ENCODE results near the gene SKAP1. TPM values are rescaled to one million over a fixed set of nuclear protein-coding genes. Genes with fewer than 3 reads are reported as not detected.

SKAP1 gene
- total RNA-seq, 4 donors from 2014 or later = 1.1 to 1.7 (median 1.2) TPM

DNA sequence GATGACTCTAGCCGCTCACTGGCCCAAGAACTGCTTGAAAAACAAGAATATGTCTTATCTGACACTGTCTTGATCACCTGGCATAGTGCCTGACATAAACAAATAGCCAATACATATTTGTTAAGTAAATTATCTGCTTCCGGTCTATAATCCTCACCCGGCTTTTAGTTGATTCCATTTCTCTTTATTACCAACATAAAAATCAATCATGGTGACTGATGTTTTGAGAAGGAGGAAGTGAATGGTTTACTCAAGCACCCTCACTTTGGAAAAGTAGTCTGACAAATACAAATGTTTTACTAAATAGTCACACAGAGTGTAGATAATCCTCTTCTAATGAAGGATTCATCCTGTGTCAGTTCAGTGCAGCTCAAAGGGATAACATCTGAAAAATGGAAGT lies 47.0 kb downstream of the SKAP1 start:
- no peaks in the 10 kb centered on the region for H3K4me1 ChIP-seq
- peaks cover 0 to 80% (median 5%) of the 10 kb centered on the region in 4 donors for H3K27me3 ChIP-seq
- H3K27ac ChIP-seq (replicated peaks in 1 of 4) = no peak overlapping the region
- WGBS = 62% methylated on average over 3 of the region's 3 CpGs
- DNase-seq (ENCODE audit: extremely low spot score) = no peak
- no peaks in the 10 kb centered on the region for H3K9me3 ChIP-seq
- intact Hi-C loops (cut with DNase I) = no loop called here
- H3K36me3 ChIP-seq = no peaks in the 10 kb centered on the region
- no peak overlapping the region for H3K4me3 ChIP-seq
- TF ChIP-seq POLR2AphosphoS5 (IDR thresholded peaks at IDR 0.05) (no peak), POLR2A (IDR thresholded peaks at IDR 0.05; ENCODE audit: low read depth) (no peak), EP300 (IDR thresholded peaks at IDR 0.05) (no peak)
- TF ChIP-seq, protein P1, sequence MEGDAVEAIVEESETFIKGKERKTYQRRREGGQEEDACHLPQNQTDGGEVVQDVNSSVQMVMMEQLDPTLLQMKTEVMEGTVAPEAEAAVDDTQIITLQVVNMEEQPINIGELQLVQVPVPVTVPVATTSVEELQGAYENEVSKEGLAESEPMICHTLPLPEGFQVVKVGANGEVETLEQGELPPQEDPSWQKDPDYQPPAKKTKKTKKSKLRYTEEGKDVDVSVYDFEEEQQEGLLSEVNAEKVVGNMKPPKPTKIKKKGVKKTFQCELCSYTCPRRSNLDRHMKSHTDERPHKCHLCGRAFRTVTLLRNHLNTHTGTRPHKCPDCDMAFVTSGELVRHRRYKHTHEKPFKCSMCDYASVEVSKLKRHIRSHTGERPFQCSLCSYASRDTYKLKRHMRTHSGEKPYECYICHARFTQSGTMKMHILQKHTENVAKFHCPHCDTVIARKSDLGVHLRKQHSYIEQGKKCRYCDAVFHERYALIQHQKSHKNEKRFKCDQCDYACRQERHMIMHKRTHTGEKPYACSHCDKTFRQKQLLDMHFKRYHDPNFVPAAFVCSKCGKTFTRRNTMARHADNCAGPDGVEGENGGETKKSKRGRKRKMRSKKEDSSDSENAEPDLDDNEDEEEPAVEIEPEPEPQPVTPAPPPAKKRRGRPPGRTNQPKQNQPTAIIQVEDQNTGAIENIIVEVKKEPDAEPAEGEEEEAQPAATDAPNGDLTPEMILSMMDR (IDR thresholded peaks at IDR 0.05) = no peak

DNA sequence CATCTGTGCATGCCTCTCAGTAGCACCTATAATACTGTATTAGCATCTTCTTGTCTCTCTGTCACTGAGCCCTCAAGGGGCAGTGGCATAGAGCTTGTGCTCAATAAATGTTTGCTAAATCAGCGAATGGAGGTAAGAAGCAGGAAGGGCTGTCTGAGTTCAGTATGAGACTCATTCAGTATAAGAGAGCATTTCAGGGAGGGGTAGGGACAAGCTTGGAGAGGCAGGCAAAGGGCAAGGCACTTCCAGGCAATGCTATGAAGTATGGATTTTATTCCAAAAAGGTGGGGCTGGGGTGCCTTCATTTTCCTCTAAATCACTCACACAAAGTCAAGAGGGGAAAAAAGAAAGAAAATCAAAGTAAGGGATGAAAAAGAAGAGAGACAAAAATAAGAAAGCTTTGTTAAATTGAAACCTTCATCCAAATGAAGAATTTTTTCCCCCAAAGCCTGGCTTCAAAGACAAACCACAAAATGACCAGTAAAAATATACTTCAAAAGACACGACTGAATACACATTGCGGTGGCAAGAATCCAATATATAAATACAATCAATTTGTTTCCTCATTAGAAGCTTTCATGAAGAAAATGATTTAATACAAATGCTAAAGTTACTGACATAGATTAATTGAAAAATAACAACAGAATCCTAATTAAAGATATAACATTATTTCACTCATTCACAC lies 51.2 kb downstream of the SKAP1 start:
- H3K4me1 ChIP-seq = no peaks in the 10 kb centered on the region
- H3K27ac ChIP-seq (replicated peaks in 1 of 4) = no peak overlapping the region
- H3K36me3 ChIP-seq = no peaks in the 10 kb centered on the region
- intact Hi-C loops (cut with DNase I) = no loop called here
- H3K9me3 ChIP-seq = no peaks in the 10 kb centered on the region
- H3K4me3 ChIP-seq = no peak overlapping the region
- no peak for DNase-seq (ENCODE audit: extremely low spot score)
- peaks cover 0 to 69% (median 0%) of the 10 kb centered on the region in 4 donors for H3K27me3 ChIP-seq
- TF ChIP-seq EP300 (IDR thresholded peaks at IDR 0.05) = no peak
- no peak for TF ChIP-seq POLR2A (IDR thresholded peaks at IDR 0.05; ENCODE audit: low read depth)
- no peak for TF ChIP-seq POLR2AphosphoS5 (IDR thresholded peaks at IDR 0.05)
- TF ChIP-seq, protein P1 (IDR thresholded peaks at IDR 0.05) = no peak
- 66% methylated on average over 3 of the region's 3 CpGs for WGBS

- no peaks in the 10 kb centered on the region for H3K36me3 ChIP-seq
- H3K27ac ChIP-seq (replicated peaks in 1 of 4) = no peak overlapping the region
- H3K9me3 ChIP-seq = no peaks in the 10 kb centered on the region
- no peak for DNase-seq (ENCODE audit: extremely low spot score)
- TF ChIP-seq, protein P1 (IDR thresholded peaks at IDR 0.05) = no peak
- TF ChIP-seq POLR2A (IDR thresholded peaks at IDR 0.05; ENCODE audit: low read depth) (no peak), POLR2AphosphoS5 (IDR thresholded peaks at IDR 0.05) (no peak)
- intact Hi-C loops (cut with DNase I) = no loop called here
- H3K4me1 ChIP-seq = no peaks in the 10 kb centered on the region
- no peak overlapping the region for H3K4me3 ChIP-seq
- 69% methylated on average over 3 of the region's 3 CpGs for WGBS
- H3K27me3 ChIP-seq = peaks cover 0 to 71% (median 0%) of the 10 kb centered on the region in 4 donors
Measured at GRCh38 chr17:48378238-48378637, 51.8 kb downstream of the SKAP1 start.

- Histone ChIP-seq H3K4me3 (no peak overlapping the region), H3K27ac (replicated peaks in 1 of 4) (no peak overlapping the region), H3K9me3 (no peaks in the 10 kb centered on the region), H3K4me1 (no peaks in the 10 kb centered on the region), H3K36me3 (no peaks in the 10 kb centered on the region), H3K27me3 (peaks cover 0 to 76% (median 0%) of the 10 kb centered on the region in 4 donors)
- no peak for DNase-seq (ENCODE audit: extremely low spot score)
- 73% methylated on average over 6 of the region's 6 CpGs for WGBS
- intact Hi-C loops (cut with DNase I) = no loop called here
- TF ChIP-seq, protein P1 (IDR thresholded peaks at IDR 0.05) = no peak
- no peak for TF ChIP-seq POLR2AphosphoS5 (IDR thresholded peaks at IDR 0.05)
- TF ChIP-seq POLR2A (IDR thresholded peaks at IDR 0.05; ENCODE audit: low read depth) = no peak
- TF ChIP-seq EP300 (IDR thresholded peaks at IDR 0.05) = no peak
Measured at GRCh38 chr17:48376682-48377325, 53.2 kb downstream of the SKAP1 start.

Data from esophagus muscularis mucosa (tissue), 4 donors.